PC-3 (cell line): ENCODE data around the gene PPT2. TPM values are rescaled to one million over a fixed set of nuclear protein-coding genes. Genes with fewer than 3 reads are reported as not detected.

Experiments
- ATAC-seq: fragments of 200-7000 bp; cut with Tn5 transposase; 2 replicates; pipeline ENCODE4 v1.9.1; 2020; ENCODE audit warnings: mild to moderate bottlenecking, moderate library complexity
- BruUV-seq: library from RNA; stranded (reverse); fragments of 400-500 nt; replicated peaks from 2 replicates; lab custom pipeline; 2021; lab: Mats Ljungman, UMichigan
- CTCF ChIA-PET: fragments of 300-600 bp; sonication (Branson Sonifier 250); formaldehyde crosslinking; loops from one replicate; lab custom pipeline; 2022; ENCODE audit warnings: antibody characterized with exemption; lab: Charles Lee
- POLR2A ChIA-PET: fragments of 300-600 bp; sonication (Branson Sonifier 250); formaldehyde crosslinking; loops from one replicate; lab custom pipeline; 2022; ENCODE audit warnings: antibody characterized with exemption; ENCODE audit not compliant: unreplicated experiment; lab: Charles Lee
- DNase-seq: peaks from one replicate; pipeline ENCODE4 v3.0.0-alpha.2; 2015
- H2AFZ ChIP-seq: fragments of 300-600 bp; sonication (generic); 2 replicates; pipeline ENCODE4 v1.6.0; 2016; ENCODE audit warnings: antibody characterized with exemption, low read length
- H3F3A ChIP-seq: fragments of 300-600 bp; sonication (generic); one replicate; pipeline ENCODE4 v1.6.0; 2017; ENCODE audit warnings: antibody characterized with exemption, low read length, control low read depth, mild to moderate bottlenecking; ENCODE audit not compliant: unreplicated experiment
- H3K27ac ChIP-seq: fragments of 300-600 bp; sonication (generic); 2 replicates; pipeline ENCODE4 v1.5.1; 2016; ENCODE audit warnings: mild to moderate bottlenecking, low read length
- H3K27me3 ChIP-seq: fragments of 300-600 bp; sonication (generic); 2 replicates; pipeline ENCODE4 v1.6.1; 2016; ENCODE audit warnings: low read length, mixed read lengths
- H3K36me3 ChIP-seq: fragments of 300-600 bp; sonication (generic); 2 replicates; pipeline ENCODE4 v1.6.1; 2016; ENCODE audit warnings: low read depth, mixed run types, low read length, mixed read lengths
- H3K4me1 ChIP-seq: fragments of 300-600 bp; sonication (generic); 2 replicates; pipeline ENCODE4 v1.5.1; 2016; ENCODE audit warnings: low read length; ENCODE audit not compliant: insufficient read depth
- H3K4me2 ChIP-seq: fragments of 300-600 bp; sonication (generic); 2 replicates; pipeline ENCODE4 v1.6.0; 2016; ENCODE audit warnings: low read length
- H3K4me3 ChIP-seq: fragments of 300-600 bp; sonication (generic); 2 replicates; pipeline ENCODE4 v1.5.1; 2016; ENCODE audit warnings: mild to moderate bottlenecking, low read length, mixed read lengths
- H3K79me2 ChIP-seq: fragments of 300-600 bp; sonication (generic); 2 replicates; pipeline ENCODE4 v1.6.1; 2017; ENCODE audit warnings: low read length, mixed read lengths
- H3K9ac ChIP-seq: fragments of 300-600 bp; sonication (generic); 2 replicates; pipeline ENCODE4 v1.6.0; 2016; ENCODE audit warnings: mild to moderate bottlenecking, low read length
- H3K9me2 ChIP-seq: fragments of 300-600 bp; sonication (generic); replicated peaks from 2 replicates; pipeline ENCODE4 v1.6.1; 2016; ENCODE audit warnings: mixed run types, low read length, mixed read lengths
- H3K9me3 ChIP-seq: fragments of 300-600 bp; sonication (generic); 2 replicates; pipeline ENCODE4 v1.6.1; 2016; ENCODE audit warnings: low read length, mixed read lengths
- H4K20me1 ChIP-seq: fragments of 300-600 bp; sonication (generic); 2 replicates; pipeline ENCODE4 v1.6.1; 2016; ENCODE audit warnings: low read length, mixed read lengths
- EZH2 ChIP-seq: fragments of 300-600 bp; sonication (generic); IDR thresholded peaks from one replicate; pipeline ENCODE4 v1.6.1; 2017; ENCODE audit warnings: antibody characterized with exemption, mild to moderate bottlenecking, low read length; ENCODE audit not compliant: unreplicated experiment
- EZH2phosphoT487 ChIP-seq: fragments of 300-600 bp; sonication (generic); IDR thresholded peaks from 2 replicates; pipeline ENCODE4 v1.6.1; 2018; ENCODE audit warnings: mild to moderate bottlenecking, antibody characterized with exemption, low read length, borderline replicate concordance
- intact Hi-C: fragments of 100-400 bp; cut with micrococcal nuclease; formaldehyde crosslinking; loops from 2 replicates; pipeline ENCODE4 v1.9.0; 2023
- total RNA-seq: library from RNA; depleted of rRNA; stranded (reverse); fragments of >200 nt; gene quantifications from 2 replicates; pipeline ENCODE4 v1.2.3, GENCODE V29; 2014
- TF ChIP-seq, protein P1 (sequence below): fragments of 300-600 bp; sonication (generic); conservative IDR thresholded peaks from 2 replicates; pipeline ENCODE4 v1.5.1; 2017; ENCODE audit warnings: antibody characterized with exemption, low read depth, mild to moderate bottlenecking, low read length

PPT2 gene
- total RNA-seq, 1 experiment from 2014 or later: 30.8 TPM

GRCh38 chr6:32200711-32201475 is 47.0 kb downstream of the PPT2 start:
- no peak overlapping the region for H3K9ac ChIP-seq
- no peak overlapping the region for H2AFZ ChIP-seq
- no peaks in the 10 kb centered on the region for H3K36me3 ChIP-seq
- H3K4me2 ChIP-seq: no peak overlapping the region
- DNase-seq: no peak
- no TSS peak for BruUV-seq
- no peaks in the 10 kb centered on the region for H3K9me2 ChIP-seq
- no peaks in the 10 kb centered on the region for H3K27me3 ChIP-seq
- no peak overlapping the region for H3K27ac ChIP-seq
- H3K9me3 ChIP-seq: no peaks in the 10 kb centered on the region
- H3K4me3 ChIP-seq: no peak overlapping the region
- intact Hi-C loops: no loop called here
- no peaks in the 10 kb centered on the region for H4K20me1 ChIP-seq
- ChIA-PET POLR2A (no interaction called here), CTCF (no interaction called here)
- no peak for ATAC-seq
- TF ChIP-seq EZH2phosphoT487 (no peak), EZH2 (no peak)
- TF ChIP-seq, protein P1, sequence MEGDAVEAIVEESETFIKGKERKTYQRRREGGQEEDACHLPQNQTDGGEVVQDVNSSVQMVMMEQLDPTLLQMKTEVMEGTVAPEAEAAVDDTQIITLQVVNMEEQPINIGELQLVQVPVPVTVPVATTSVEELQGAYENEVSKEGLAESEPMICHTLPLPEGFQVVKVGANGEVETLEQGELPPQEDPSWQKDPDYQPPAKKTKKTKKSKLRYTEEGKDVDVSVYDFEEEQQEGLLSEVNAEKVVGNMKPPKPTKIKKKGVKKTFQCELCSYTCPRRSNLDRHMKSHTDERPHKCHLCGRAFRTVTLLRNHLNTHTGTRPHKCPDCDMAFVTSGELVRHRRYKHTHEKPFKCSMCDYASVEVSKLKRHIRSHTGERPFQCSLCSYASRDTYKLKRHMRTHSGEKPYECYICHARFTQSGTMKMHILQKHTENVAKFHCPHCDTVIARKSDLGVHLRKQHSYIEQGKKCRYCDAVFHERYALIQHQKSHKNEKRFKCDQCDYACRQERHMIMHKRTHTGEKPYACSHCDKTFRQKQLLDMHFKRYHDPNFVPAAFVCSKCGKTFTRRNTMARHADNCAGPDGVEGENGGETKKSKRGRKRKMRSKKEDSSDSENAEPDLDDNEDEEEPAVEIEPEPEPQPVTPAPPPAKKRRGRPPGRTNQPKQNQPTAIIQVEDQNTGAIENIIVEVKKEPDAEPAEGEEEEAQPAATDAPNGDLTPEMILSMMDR: no peak
- peaks cover 7% of the 10 kb centered on the region; the same call in 1 of the 2 replicates for H3K4me1 ChIP-seq
- no peaks in the 10 kb centered on the region for H3F3A ChIP-seq
- no peaks in the 10 kb centered on the region for H3K79me2 ChIP-seq

- H3K9me3 ChIP-seq: no peaks in the 10 kb centered on the region
- H3K9me2 ChIP-seq: no peaks in the 10 kb centered on the region
- H4K20me1 ChIP-seq: no peaks in the 10 kb centered on the region
- no peak overlapping the region for H3K27ac ChIP-seq
- H3K4me2 ChIP-seq: no peak overlapping the region
- no peaks in the 10 kb centered on the region; the same call in 1 of the 2 replicates for H3K4me1 ChIP-seq
- DNase-seq (no peak), ATAC-seq (no peak)
- CTCF ChIA-PET: no interaction called here
- intact Hi-C loops: no loop called here
- no peak overlapping the region for H3K4me3 ChIP-seq
- no peak for TF ChIP-seq EZH2
- no TSS peak for BruUV-seq
- no peak overlapping the region for H3K9ac ChIP-seq
- H3F3A ChIP-seq: no peaks in the 10 kb centered on the region
- H2AFZ ChIP-seq: no peak overlapping the region
- H3K27me3 ChIP-seq: no peaks in the 10 kb centered on the region
- no peaks in the 10 kb centered on the region for H3K79me2 ChIP-seq
- H3K36me3 ChIP-seq: no peaks in the 10 kb centered on the region
- POLR2A ChIA-PET: no interaction called here
These were observed 48.2 kb downstream of the PPT2 start for GRCh38 chr6:32202186-32202585.

DNA sequence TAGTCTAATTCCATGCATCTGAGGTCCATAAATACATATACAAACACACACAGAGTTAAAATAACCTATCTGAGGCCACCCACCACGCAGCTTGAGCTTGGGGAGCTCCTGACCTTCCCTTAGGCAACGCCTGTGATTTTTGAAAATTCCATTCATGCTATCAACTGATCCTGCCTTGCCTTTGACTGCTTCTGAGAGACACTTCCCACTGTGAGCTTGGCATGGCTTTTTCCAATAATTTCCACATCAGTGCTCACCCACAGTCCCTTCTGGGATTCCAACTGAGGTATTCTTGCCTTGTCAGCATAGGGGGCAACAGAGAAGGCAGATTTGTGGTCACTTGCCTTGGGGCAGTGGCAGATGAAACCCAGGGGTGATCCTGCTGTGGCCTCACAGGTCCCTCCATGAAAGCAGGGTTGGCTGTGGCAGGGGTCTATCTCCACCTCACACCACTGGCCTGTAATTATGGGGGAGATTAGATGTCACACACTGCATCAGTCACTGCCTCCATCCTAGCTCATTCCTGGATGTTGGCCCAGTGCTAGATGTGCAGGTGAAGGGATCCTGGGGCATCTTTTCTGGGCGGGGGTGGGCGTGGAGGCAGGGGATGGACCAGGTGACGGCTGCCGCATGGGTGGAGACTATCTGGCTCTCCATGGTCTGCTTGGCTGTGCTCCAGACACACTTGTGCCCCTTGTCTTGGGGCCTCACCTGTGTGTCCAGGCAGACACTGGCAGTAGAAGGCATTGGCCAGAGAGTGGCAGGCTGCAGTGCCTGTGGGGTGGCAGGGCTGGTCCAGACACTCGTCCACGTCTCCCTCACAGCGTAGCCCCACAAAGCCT is 49.7 kb downstream of the PPT2 start:
- no peak overlapping the region for H3K27ac ChIP-seq
- no peak overlapping the region for H3K4me3 ChIP-seq
- CTCF ChIA-PET: no interaction called here
- intact Hi-C loops: no loop called here
- no peak for DNase-seq
- POLR2A ChIA-PET: interaction anchor here (0.5 kb wide), 1 partner anchor 65 kb away, joined by 5 read pairs; no protein-coding TSS in a partner anchor
- H3K79me2 ChIP-seq: no peaks in the 10 kb centered on the region
- H4K20me1 ChIP-seq: no peaks in the 10 kb centered on the region
- no peaks in the 10 kb centered on the region for H3K36me3 ChIP-seq
- BruUV-seq: no TSS peak
- H2AFZ ChIP-seq: no peak overlapping the region
- TF ChIP-seq, protein P1: no peak
- TF ChIP-seq EZH2: no peak
- no peaks in the 10 kb centered on the region for H3K4me1 ChIP-seq
- no peaks in the 10 kb centered on the region for H3F3A ChIP-seq
- H3K4me2 ChIP-seq: no peak overlapping the region
- H3K9me2 ChIP-seq: no peaks in the 10 kb centered on the region
- no peak for ATAC-seq
- no peaks in the 10 kb centered on the region for H3K27me3 ChIP-seq
- no peaks in the 10 kb centered on the region for H3K9me3 ChIP-seq
- H3K9ac ChIP-seq: no peak overlapping the region
